K562 treated with DMSO at 1 percent for 48 hours (cell line): Measurements from ENCODE around the gene CHRM3. TPM values are rescaled to one million over a fixed set of nuclear protein-coding genes. Genes with fewer than 3 reads are reported as not detected.

Source experiments
- total RNA-seq: library from RNA; unstranded; fragments of 300-600 nt; gene quantifications from 2 replicates; pipeline ENCODE4 v1.2.3, GENCODE V29; 2022; ENCODE audit warnings: low replicate concordance; ENCODE audit errors: extremely low read depth

CHRM3 gene
- total RNA-seq, result not detected in 2 replicates

DNA sequence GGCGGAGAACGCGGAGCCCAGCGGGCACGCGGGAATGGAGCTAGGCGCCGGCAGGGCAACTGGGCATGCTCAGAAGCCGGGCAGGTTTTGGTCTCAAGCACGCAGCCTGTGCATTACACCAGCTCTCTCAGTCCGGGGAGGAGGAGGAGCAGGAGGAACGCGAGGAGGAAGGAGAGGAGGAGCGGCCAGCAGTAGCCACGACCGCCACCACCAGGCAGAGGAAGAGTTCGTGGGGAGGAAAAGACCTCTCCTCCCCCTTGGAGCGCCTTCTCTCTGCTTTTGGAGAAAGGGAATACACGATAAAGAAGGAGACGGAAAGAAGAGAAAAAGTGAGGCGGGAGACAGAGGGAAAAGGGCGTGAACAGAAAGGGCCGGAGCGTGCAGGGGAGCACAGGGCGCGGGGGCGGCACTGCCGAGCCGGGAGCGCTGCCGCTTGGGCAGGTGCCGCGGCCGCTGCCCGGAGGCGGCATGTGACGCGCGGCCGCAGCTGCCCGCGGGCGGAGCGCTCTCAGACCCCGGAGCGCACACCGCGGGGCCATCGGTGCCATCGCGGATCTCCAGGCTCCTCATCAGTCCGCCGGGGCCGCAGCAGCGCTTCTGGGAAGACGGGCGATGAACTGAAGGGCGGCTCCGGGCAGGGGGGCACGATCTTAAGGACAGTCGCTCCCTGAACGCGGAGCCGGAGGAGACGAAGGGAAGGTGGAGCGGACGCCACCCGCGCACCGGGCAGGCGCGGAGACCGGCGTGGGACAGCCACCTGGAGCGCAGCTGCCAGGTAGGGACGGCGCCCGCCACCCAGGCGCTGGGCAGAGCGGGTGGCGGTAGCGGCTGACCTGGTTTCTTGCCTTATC, at the start of gene CHRM3:
Gene CHRM3 (plus strand): TSS at position 116 of the 851 bp plus-strand sequence. CDS start 520,884 bp downstream, outside the sequence.

